Stimulated activated CD4-positive, alpha-beta T cell treated with anti-CD3 and anti-CD28 coated beads, Interleukin-1b, Interleukin-23, amount 100 ng/mL, for 4 hours (primary cell): ENCODE measurements around the gene TOX2.
A peak's percentile ranks its signal among the peaks of the same experiment; 100 is the strongest.

Experiments used
- DNase-seq, 2 donors: peaks; one replicate each; pipeline ENCODE4 v3.0.0-alpha.2; 2020; ENCODE audit warnings: low read depth in 2 of 2

The TOX2 gene

DNA sequence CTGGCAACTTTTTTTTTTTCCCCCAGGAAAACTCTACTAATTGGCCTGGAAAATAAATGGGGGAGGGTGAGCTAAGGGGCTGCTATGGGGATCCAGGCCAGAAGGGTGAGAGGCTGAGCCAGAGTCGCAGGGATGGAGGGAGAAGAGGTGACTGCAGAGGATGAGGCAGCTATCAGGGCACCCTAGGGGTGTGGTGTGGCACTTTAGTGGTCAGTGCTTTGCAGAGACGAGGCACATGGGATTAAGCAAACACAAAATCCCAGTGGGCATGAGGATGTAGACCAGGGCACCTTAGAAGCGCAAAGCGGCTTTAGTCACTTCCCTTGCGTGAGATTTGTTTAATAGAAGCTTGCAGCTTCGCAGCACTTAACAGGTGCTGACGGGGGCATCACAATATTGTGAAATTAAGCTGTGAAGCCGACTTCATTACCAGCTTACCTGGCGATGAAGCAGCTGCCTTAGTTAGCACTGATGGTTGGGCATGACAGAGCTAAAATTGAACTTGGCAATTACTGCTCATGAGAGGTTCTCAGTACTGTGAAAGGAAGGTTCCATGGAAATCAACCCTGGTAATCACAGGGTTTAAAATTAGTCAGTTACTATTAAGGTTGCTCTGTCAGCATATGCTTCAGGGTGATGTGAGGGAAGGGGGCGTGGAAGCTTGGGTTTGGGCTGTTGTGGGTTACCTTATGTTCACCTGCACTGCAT is 26.0 kb downstream of the TOX2 start:
- no peak for DNase-seq

DNA sequence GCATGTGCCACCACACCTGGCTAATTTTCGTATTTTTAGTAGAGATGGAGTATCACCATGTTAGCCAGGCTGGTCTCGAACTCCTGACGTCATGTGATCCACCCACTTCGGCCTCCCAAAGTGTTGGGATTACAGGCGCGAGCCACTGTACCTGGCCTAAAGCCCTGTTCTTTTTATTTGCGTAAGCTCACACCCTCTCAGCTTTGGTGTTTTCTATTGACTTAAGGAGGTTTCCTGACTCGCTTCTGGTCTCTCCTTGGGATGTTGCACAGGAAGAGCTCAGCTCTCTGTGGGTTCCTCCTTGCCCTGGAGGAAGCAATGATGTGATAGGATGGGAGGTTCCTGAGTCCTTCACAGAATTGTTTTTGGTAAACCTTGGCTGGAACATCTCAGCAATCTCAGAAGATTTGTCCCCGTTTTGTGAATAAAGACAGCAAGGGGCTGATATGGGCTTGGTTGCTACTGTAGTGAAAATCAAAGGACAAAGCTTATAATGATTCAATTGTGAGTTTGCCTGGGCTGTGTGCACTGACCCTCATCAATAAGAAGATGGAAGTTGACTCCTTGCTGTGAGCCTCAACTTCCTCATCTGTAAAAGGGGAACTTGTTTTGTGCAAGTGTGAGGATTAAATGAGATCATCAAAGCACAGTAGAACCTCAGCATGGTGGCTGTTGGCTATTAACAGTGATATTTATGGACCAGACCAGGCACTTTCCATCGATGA is 27.0 kb downstream of the TOX2 start:
- no peak for DNase-seq

DNA sequence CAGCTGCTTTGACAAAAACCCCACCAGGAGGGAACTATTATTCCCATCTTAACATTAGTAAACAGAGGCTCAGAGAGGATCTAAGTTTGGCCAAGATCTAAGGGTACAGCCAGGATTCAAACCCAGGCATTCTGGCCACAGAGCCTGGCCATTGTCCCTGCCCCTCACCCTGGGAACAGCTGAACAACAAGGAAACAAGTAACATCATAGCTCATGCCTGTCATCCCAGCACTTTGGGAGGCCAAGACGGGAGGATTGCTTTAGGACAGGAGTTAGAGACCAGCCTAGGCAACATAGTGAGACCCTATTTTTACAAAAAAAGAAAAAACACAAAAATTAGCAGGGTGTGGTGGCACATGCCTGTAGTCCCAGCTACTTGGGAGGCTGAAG is 27.5 kb downstream of the TOX2 start:
- DNase-seq: no peak

DNA sequence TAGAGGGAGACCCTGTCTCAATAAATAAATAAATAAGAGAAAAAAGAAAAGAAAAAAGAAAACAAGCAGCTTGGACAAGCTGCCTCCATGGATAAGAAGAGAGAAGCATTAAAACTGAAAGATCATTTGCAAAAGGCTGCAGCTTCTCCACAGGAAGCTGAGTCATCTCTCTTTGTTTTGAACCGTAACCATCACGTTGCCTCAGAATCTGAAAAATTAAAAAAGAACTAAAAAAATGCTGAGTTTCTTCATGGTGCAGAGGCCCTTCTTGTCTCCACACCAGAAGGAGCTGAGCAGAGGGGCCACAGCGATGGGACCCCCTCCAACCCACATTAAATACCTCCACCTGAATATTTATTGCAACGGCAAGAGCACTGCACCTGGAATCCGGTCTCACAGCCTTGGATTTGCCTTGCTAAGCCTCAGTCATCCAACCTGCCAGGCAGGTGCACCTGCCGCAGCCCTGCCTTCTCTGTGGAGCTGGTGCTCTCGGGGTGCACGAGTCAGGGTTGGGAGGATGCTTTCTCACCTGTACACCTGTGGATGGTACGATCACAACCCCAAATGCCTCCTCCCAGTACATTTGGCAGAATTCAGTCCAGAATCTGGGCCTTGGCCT is 28.1 kb downstream of the TOX2 start:
- DNase-seq: no peak

DNA sequence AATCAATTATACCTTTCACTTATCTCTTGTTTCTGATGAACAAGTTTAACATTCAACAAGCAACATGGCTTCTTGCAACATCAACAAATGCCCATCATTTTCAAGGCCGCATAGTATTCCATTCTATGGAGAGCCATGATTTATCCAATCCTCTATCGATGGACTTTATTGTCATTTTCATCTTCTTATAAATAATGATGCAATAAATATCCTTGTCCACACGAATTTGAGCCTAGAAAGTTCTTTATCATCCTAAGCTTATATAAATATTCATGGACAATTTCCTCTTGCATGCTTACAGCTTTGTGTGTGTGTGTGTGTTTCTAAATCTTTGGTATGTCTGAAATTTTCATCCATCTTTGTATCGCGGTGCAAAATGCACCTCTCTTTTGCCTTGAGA is 29.1 kb downstream of the TOX2 start:
- no peak for DNase-seq

DNA sequence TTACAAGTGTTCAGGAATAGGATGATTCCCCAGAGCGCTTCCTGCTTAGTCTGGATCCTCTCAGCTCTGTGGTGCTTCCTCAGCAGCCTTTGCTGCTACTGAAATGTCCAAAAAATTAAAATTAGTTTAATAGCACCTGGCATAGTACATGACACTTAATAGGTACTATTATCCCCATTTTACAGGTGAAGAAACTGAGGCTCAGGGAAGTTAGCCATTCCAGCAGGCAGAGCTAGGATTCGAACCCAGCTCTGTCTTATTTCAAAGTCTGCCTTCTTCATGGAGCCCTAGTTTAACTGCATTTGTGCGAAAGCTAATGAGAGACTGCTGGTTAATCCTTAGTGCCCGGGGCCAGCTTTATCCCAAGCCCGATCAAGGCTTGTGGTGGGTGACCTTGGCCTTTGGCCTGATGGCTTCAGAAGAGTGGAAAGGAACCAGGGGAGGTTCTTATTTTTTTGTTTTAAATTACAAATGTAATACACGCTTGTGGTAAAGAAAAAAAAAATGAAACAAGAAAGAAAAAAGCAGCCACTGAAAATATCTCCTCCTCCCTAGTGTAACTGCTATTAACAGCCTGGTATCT is 30.1 kb downstream of the TOX2 start:
- no peak for DNase-seq

DNA sequence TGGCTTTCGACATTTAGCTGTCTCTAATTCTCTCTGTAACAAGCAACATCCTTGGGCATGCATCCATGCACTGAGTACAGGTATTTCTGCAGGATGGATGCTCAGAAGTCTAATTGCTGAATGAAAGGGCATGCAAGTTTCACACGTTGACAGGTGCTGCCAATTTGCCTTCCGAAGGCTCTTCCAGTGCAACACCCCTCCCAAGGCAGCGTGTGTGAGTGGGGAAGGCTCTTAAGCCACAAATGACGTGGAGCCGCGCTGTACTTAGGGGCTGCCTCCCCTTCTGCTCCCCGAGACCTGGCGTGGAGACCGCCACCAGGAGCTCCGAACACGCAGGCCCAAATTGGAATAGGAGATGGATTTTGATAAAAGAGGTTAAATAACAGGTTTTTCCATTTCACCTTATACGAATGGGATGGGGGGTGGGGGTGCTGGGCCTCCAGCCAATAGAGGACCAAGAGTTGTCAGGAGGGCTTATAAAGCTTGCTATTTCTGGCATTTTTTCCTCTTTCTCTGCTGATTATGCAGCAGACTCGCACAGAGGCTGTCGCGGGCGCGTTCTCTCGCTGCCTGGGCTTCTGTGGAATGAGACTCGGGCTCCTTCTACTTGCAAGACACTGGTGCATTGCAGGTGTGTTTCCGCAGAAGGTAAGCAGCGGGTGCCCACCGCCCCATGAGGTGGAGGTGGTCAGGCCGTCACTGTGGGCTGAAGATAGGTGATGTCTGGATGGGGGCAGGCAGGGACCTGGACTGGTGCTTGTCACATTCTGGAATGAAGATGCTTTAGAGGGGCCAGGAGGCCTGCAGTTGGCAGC is 30.9 kb downstream of the TOX2 start:
- no peak for DNase-seq

DNA sequence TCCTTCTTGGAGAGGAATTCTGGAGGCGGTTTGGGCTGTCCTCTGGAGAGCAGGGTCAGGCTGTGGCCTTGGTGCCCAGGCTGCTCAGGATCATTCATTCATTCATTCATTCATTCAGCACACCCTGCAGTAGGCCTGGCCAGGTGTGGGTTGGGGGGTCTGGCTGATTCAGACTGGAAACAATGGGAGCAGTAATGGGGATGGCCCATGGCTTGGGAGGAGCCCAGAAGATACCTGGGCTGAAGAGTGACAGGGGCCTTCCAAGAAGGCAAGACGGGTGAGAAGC is 31.5 kb downstream of the TOX2 start:
- no peak for DNase-seq

DNA sequence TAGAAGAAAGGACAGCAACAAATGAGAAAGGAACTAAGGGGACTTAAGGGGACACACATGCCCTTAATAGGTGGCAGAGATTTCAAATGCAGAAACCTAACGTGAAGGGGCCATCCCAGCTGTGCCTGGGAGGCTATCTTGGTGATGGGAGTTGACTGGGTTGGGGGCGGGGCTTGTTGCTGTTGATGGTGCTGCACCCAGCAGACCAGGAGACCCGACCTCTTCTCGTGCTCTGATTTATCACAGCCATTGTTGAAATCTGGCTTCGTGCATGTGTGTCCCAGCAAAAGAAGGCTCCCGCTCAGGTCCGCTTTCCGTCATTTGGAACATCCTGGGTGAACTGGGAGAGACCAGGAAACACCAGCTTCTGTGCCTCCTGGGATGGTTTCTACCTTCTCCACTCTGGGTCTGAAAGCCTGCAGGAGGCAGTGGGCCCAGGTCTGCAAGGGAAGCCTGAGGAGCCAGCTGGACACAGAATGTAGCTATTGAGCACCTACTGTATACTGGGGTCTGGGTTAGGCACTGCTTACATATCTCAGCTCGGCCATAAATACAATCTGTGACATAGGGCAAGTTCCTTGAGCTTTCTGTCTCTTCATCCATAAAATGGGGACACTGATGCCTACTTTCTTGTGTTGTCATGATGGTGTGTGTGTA is 32.1 kb downstream of the TOX2 start:
- no peak for DNase-seq

DNA sequence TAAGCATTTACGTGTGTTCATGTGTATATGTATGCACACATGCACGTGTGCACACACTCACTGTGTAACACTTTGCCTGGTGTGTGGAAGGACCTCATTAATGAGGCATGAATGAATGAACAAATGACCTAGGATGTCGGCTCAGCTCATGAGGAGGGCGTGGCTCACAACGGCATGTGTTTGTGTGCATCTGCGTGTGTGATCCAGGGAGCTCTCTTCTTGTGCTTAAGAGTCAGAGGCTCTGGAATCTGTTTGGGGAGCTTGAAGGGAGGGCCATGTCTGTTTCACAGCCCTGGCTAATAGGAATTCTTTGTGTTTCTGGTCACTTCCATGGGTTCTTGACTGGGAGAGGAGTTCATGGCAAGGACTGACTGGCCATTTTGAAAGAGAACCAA is 32.7 kb downstream of the TOX2 start:
- DNase-seq: no peak

DNA sequence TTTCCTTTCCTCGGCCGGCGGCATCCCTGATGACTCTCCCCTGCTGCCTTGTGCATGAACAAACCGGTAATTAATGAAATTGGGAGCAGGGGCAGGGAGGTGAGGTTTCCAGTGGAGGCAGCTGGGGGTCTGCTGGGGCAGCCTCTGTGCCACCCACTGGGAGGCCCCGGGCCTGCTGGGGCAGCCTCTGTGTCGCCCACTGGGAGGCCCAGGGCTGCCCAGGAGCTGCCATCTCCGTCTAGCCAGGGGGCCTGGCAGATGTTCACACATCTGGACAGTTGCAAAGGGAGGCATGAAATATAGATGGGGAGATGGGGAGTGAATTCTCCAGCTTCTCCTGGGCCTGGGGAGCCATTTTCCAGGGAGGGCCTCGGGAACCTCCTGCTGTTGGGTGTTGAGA is 33.8 kb downstream of the TOX2 start:
- DNase-seq: no peak

DNA sequence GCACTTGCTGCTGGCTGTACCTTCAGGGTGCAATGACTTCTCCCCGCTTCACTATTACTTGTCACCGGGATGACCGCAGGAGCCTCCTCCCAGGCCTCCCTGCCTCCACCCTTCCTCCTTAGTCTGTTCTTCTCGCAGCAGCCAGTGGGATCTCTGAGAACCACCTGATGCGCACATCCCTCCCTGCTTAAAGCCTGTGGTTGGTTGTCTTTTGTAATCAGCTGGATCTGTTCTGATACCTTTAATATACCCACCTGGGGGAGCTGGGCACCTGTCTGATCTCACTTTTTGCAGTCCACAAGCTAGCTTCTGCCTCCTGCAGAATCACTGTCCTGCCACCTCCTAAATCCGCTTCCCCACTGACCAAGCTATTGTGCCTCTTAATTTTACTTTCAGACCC is 34.6 kb downstream of the TOX2 start:
- no peak for DNase-seq

DNA sequence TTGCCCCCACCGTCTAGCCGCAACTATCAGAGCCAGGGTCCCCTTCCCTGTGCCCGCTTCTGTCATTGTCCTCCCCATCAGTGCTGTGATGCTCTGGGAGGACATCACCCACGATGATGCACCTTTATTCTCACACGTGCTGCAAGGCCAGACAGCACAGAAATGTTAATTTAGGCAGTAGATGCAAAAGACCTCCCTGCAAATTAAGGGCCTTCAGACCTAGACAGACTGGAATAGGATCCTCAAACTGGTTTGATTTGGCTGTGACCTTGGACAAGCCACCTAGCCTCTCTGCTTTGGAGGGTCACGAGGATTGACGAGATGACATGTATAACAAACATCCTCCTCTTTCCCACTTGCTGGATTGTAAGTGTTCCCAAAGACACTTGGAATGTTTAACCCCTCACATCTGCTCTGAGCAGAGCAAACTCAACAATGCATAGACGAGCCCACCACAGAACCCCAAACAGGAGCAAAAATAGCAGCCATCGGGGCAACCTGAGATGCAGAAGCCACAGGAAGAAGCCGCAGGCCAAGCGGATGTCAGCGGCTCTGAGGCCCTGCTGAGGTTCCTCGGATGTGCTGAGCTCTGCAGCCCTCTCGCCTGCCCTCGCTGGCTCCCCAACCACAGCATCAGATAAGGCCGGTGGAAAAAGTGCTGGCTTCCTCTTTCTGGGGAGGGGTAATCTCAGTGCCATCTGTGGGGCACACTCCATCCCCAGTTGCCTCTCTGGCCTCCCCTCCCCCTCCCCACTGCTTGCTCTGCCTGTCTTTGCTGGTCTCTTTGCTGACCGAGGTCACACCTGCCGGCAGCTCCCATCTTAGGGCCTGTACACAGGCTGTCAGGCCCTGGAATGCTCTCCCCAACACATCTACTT is 35.3 kb downstream of the TOX2 start:
- DNase-seq: peak; percentile 35 to 37

DNA sequence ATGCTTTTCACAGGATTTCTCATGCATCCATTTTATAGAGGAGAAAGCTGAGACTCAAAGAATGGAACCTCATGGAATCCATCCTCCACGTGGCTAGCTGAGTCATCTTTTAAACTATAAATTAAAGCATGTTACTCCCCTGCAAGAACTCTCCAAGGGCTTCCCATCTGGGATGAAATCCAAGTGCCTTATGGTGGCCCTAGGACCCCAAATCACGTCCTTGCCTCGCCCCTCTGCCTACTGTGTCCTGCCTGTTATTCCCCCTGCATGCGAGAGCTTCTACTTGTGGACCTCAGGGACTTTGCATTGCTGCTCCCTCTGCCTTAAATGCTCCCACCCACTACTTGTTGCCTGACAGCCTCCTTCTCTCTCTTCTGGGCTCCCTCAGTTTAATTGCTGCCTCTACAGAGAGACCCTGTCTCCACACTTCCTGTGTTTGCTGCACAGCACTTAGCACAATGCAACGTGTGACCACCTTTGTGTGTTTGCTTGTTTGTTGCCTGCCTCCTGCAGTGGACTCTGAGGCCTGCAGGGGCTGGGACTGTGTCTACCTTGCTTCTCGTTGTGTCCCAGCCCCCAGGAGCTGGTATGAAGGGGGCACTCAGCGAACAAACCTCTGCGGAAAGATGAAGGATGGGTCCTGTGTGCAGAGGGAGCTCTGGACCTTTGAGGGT is 39.4 kb downstream of the TOX2 start:
- DNase-seq: no peak

DNA sequence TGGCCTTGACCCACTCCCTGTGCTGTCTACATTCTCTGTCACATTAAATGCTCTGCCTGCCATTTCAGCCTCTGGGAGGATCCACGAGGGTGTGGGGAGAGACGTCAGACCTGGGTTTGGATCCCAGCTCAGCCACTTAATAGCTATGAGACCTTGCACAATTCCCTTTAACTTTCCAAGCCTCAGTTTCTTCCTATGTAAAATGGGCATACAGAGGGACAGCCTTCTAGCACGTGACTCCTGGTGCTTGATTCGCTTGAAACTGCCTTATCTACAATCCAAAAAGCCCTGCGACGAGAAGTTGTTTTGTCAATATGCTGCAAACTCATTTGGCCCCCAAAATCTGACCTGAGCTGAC is 40.0 kb downstream of the TOX2 start:
- no peak for DNase-seq

DNA sequence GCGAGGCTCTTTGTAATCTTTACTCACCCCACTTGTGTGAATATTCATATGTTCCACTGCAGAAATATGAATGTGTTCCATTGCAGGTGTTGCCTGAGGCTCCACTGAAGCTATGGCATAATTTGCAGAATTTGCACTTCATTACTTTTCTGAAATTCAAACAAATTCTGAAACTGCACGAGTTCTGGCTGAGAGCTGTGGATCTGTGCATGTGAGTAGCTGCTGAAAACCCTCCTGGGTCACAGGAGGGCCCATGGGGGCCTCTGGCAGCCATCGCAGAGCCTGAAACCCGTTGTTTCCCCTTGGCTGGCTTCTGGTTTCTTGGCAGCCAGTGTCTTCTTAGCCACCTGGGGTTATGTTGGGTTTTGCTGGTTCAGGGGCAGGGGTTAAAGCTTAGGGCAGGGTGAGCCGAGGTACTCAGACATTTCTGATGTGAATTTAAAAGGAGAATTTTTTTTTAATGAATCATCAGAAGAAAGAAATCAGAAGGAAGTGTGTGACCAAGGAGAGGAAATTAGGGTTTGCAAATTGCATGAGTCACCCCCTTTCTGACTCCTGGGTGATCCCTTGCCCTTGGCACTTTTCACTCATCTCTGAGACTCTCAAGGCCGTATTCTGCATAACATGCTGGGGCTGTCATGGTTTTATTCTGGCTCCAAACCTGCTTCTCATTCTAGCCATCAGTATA is 40.6 kb downstream of the TOX2 start:
- peak; percentile 15 to 48 for DNase-seq

DNA sequence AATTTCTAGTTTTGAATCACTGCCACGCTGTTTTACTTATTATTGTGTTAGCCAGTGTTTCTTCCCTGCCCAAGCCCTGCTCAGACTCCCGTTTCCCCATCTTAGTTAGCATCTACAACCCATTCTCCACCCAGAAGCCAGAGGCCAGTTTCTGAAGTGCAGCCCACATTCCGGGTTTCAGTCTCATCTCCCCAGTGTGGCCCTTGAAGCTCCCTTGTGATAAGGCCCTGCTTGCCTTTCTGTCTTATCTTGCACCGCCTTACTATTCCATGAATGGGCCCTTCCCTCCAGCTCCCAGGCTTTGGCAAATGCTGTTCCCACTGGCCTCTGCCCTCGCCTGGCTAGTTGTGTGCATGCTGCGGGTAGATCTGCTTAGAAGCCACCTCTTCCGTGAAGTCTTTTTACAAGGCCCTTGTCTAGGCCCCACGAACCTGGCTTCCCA is 41.1 kb downstream of the TOX2 start:
- no peak for DNase-seq

DNA sequence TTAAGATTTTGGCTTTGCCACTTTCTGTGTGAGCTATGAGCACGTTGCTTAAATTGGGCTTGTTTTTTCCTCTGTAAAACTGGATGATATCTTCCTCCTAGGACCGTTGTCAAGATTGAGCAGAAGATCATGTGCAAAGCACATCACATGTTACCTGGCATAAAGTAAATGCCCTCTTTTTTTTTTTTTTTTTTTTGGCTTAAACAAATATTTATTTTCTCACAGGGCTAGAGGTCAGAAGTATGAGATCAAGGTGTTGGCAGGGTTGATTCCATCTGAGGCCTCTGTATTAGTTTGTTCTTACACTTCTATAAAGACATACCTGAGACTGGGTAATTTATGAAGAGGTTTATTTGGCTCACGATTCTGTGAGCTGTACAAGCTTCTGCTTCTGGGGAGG is 42.7 kb downstream of the TOX2 start:
- no peak for DNase-seq

DNA sequence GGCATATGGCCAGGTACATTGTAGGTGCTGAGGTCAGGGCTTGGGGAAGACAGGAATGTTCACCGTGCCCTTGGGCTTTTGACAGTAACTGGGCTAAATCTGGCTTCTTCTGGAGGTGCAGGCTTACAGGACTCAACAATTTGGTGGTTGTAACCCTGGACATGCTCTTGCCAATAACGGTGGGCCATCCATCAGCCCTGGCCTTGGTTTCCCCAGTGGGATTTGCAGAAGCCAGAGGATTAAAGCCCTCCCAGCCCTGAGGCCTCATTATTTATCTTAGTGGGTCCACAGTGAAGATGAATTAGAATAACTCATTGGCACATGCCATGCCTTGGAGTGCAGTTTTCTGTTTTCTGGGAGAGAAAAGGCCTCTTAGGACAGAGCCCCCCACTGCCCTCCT is 44.0 kb downstream of the TOX2 start:
- no peak for DNase-seq
